Chondrocyte (in vitro differentiated cells): ENCODE data around the gene WASF2. TPM values are rescaled to one million over a fixed set of nuclear protein-coding genes. Genes with fewer than 3 reads are reported as not detected.
"Not testable (repeated sequence)": the region's sequence is repeated elsewhere in the genome, so short reads cannot be mapped to it uniquely, and the experiment has no call there.

ENCODE experiments used
- DNase-seq: peaks from one replicate; pipeline ENCODE4 v3.0.0; 2021; ENCODE audit warnings: mixed read lengths, low spot score
- H3K27ac Mint-ChIP-seq: one replicate; pipeline ENCODE4 v1.8.0; 2021; ENCODE audit warnings: mild to moderate bottlenecking, moderate library complexity, mixed read lengths; ENCODE audit not compliant: unreplicated experiment
- H3K27me3 Mint-ChIP-seq: 2 replicates; pipeline ENCODE4 v1.8.0; 2021; ENCODE audit warnings: low read depth, mixed read lengths
- H3K36me3 Mint-ChIP-seq: 2 replicates; pipeline ENCODE4 v1.8.0; 2021; ENCODE audit warnings: low read depth, mixed read lengths
- H3K4me1 Mint-ChIP-seq: 2 replicates; pipeline ENCODE4 v1.8.0; 2021; ENCODE audit warnings: low read depth, mild to moderate bottlenecking, mixed read lengths
- H3K4me3 Mint-ChIP-seq: one replicate; pipeline ENCODE4 v1.8.0; 2021; ENCODE audit warnings: mild to moderate bottlenecking, moderate library complexity, mixed read lengths; ENCODE audit not compliant: unreplicated experiment
- H3K9me3 Mint-ChIP-seq: 2 replicates; pipeline ENCODE4 v1.8.0; 2021; ENCODE audit warnings: low read depth, mixed read lengths
- CTCF ChIP-seq: fragments of 200-600 bp; sonication (generic); IDR thresholded peaks from 2 replicates; pipeline ENCODE4 v1.5.0; 2021; ENCODE audit warnings: antibody characterized with exemption, mild to moderate bottlenecking, moderate library complexity
- total RNA-seq: library from RNA; stranded (reverse); gene quantifications from 3 replicates; pipeline ENCODE4 v1.2.1, GENCODE V29; 2021

WASF2 gene
- total RNA-seq, 1 donor from 2014 or later = 128 TPM

GRCh38 chr1:27505420-27505680, 15.4 kb upstream of the WASF2 start:
- H3K27ac Mint-ChIP-seq = peak overlapping the region; percentile 98
- H3K4me3 Mint-ChIP-seq = no peak overlapping the region
- peaks cover 36% of the 10 kb centered on the region for H3K4me1 Mint-ChIP-seq
- no peaks in the 10 kb centered on the region for H3K27me3 Mint-ChIP-seq
- peak; percentile 34 for DNase-seq
- no peaks in the 10 kb centered on the region for H3K9me3 Mint-ChIP-seq
- H3K36me3 Mint-ChIP-seq = no peaks in the 10 kb centered on the region
- no peak for TF ChIP-seq CTCF

- no peak for TF ChIP-seq CTCF
- Mint-ChIP-seq H3K36me3 (no peaks in the 10 kb centered on the region), H3K4me3 (no peak overlapping the region), H3K27me3 (no peaks in the 10 kb centered on the region), H3K27ac (peak overlapping the region; percentile 98), H3K4me1 (peaks cover 36% of the 10 kb centered on the region), H3K9me3 (no peaks in the 10 kb centered on the region)
- peak; percentile 77 for DNase-seq
Measured at GRCh38 chr1:27504588-27505419, 14.8 kb upstream of the WASF2 start.

GRCh38 chr1:27503844-27504587, 14.0 kb upstream of the WASF2 start:
- TF ChIP-seq CTCF = no peak
- no peaks in the 10 kb centered on the region for H3K9me3 Mint-ChIP-seq
- no peaks in the 10 kb centered on the region for H3K27me3 Mint-ChIP-seq
- DNase-seq = peak; percentile 57
- H3K4me1 Mint-ChIP-seq = peaks cover 32% of the 10 kb centered on the region
- H3K36me3 Mint-ChIP-seq = no peaks in the 10 kb centered on the region
- H3K4me3 Mint-ChIP-seq = peak overlapping the region; percentile 33
- H3K27ac Mint-ChIP-seq = peak overlapping the region; percentile 98

- Mint-ChIP-seq H3K9me3 (no peaks in the 10 kb centered on the region), H3K27ac (peak overlapping the region; percentile 98), H3K36me3 (no peaks in the 10 kb centered on the region), H3K27me3 (no peaks in the 10 kb centered on the region), H3K4me1 (peaks cover 31% of the 10 kb centered on the region), H3K4me3 (no peak overlapping the region)
- DNase-seq = no peak
- TF ChIP-seq CTCF = no peak
Measured at GRCh38 chr1:27503033-27503432, 13.1 kb upstream of the WASF2 start.

- H3K9me3 Mint-ChIP-seq, H3K27ac Mint-ChIP-seq, H3K4me3 Mint-ChIP-seq, DNase-seq, H3K36me3 Mint-ChIP-seq, H3K27me3 Mint-ChIP-seq: not testable (repeated sequence)
- peaks cover 39% of the 10 kb centered on the region for H3K4me1 Mint-ChIP-seq
Measured at GRCh38 chr1:27501159-27501558, 11.2 kb upstream of the WASF2 start.
